Kidney (tissue), 14 donors: ENCODE results near the gene PPP1R14C. TPM values are rescaled to one million over a fixed set of nuclear protein-coding genes. Genes with fewer than 3 reads are reported as not detected.

ENCODE experiments used
- DNase-seq, 5 donors: peaks; one replicate each; pipeline ENCODE4 v3.0.0-alpha.2; 2013 to 2020
- FAIRE-seq: peaks from 2 replicates; lab custom pipeline; 2012; peaks lifted over from hg19 to GRCh38; lab: Jason Lieb, UNC
- H3K27ac ChIP-seq, 2 donors: one replicate each; pipeline ENCODE4 v1.7.0; 2013; ENCODE audit warnings: low read depth in 2 of 2, low read length in 2 of 2, inconsistent platforms in 1 of 2
- H3K27me3 ChIP-seq: one replicate; pipeline ENCODE4 v1.7.1; 2013; ENCODE audit warnings: low read length, inconsistent platforms; ENCODE audit not compliant: control insufficient read depth, insufficient read depth
- H3K36me3 ChIP-seq, 3 donors: one replicate each; pipeline versions ENCODE4 v1.7.0 to v1.7.1; 2013; ENCODE audit warnings: low read length in 3 of 3, control low read depth in 1 of 3, inconsistent platforms in 1 of 3; ENCODE audit not compliant: insufficient read depth in 3 of 3, control insufficient read depth in 2 of 3
- H3K4me1 ChIP-seq, 3 donors: one replicate each; pipeline versions ENCODE4 v1.7.0 to v1.7.1; 2013; ENCODE audit warnings: low read length in 3 of 3, inconsistent platforms in 1 of 3, low read depth in 1 of 3; ENCODE audit not compliant: control insufficient read depth in 2 of 3, insufficient read depth in 2 of 3
- H3K4me3 ChIP-seq, 3 donors: one replicate each; pipeline versions ENCODE4 v1.7.0 to v1.8.1; 2013; ENCODE audit warnings: low read length in 3 of 3, control low read depth in 1 of 3, inconsistent platforms in 1 of 3
- H3K9ac ChIP-seq, 3 donors: one replicate each; pipeline versions ENCODE4 v1.7.0 to v1.7.1; 2013; ENCODE audit warnings: low read length in 3 of 3, control low read depth in 1 of 3, inconsistent platforms in 1 of 3
- H3K9me3 ChIP-seq, 3 donors: one replicate each; pipeline versions ENCODE4 v1.7.0 to v1.7.1; 2013; ENCODE audit warnings: low read length in 3 of 3, control low read depth in 1 of 3, inconsistent platforms in 1 of 3; ENCODE audit not compliant: control insufficient read depth in 2 of 3, insufficient read depth in 1 of 3
- CTCF ChIP-seq: IDR thresholded peaks from 3 replicates; pipeline ENCODE4 v1.5.1; 2012; ENCODE audit warnings: mild to moderate bottlenecking, moderate library complexity, borderline replicate concordance; ENCODE audit not compliant: insufficient read depth; ENCODE audit errors: extremely low read depth
- intact Hi-C: fragments of 100-400 bp; cut with DNase I; formaldehyde crosslinking; loops from one replicate; pipeline ENCODE4 v1.11.1; 2022
- polyA plus RNA-seq: library from polyadenylated mRNA; stranded (reverse); fragments of 350-450 nt; fragmentation: Illumina TruSeq; extraction: RNeasy Lipid Tissue Mini Kit (QIAGEN cat#74804); gene quantifications from one replicate; pipeline ENCODE4 v1.2.3, GENCODE V29; 2014; ENCODE audit warnings: low read depth, low replicate concordance; ENCODE audit not compliant: insufficient read depth
- total RNA-seq: library from RNA; stranded (reverse); fragmentation: NEBNext Ultra II Directional; extraction: Animal tissue kit (Norgen Biotek cat#: 25700); gene quantifications from one replicate; pipeline ENCODE4 v1.2.1, GENCODE V29; 2021
- donor health status: control.
- donor health status: control.
- donor health status: control.
- donor health status: control.
- donor health status: control.
- donor health status: DM: yes; HTN: yes; CAD: no.
- donor health status: Normal renal cell carcinoma (clear cell type).

Gene PPP1R14C
- total and polyA plus RNA-seq, 2 donors from 2014 or later, result 6.5 to 15.8 TPM

GRCh38 chr6:150291968-150292710 lies 149.3 kb downstream of the PPP1R14C start:
- no peaks in the 10 kb centered on the region for H3K27me3 ChIP-seq
- no peak for TF ChIP-seq CTCF
- no peaks in the 10 kb centered on the region for H3K36me3 ChIP-seq
- no peak overlapping the region for H3K27ac ChIP-seq
- DNase-seq, result no peak
- H3K9ac ChIP-seq, result no peak overlapping the region
- FAIRE-seq, result no peak
- no peak overlapping the region for H3K4me3 ChIP-seq
- intact Hi-C loops, result no loop called here
- peaks cover 0 to 6% (median 0%) of the 10 kb centered on the region in 3 donors for H3K9me3 ChIP-seq
- no peaks in the 10 kb centered on the region for H3K4me1 ChIP-seq

- intact Hi-C loops, result no loop called here
- Histone ChIP-seq H3K27ac (no peak overlapping the region), H3K4me1 (no peaks in the 10 kb centered on the region), H3K9ac (no peak overlapping the region), H3K9me3 (peaks cover 0 to 15% (median 0%) of the 10 kb centered on the region in 3 donors), H3K36me3 (no peaks in the 10 kb centered on the region), H3K4me3 (no peak overlapping the region), H3K27me3 (no peaks in the 10 kb centered on the region)
- DNase-seq (no peak), FAIRE-seq (no peak)
- TF ChIP-seq CTCF, result no peak
Observed at GRCh38 chr6:150293019-150293418, 150.2 kb downstream of the PPP1R14C start.

GRCh38 chr6:150293423-150294173 lies 150.8 kb downstream of the PPP1R14C start:
- Histone ChIP-seq H3K9me3 (peaks cover 0 to 17% (median 0%) of the 10 kb centered on the region in 3 donors), H3K9ac (no peak overlapping the region), H3K36me3 (no peaks in the 10 kb centered on the region), H3K27ac (no peak overlapping the region), H3K27me3 (no peaks in the 10 kb centered on the region), H3K4me3 (no peak overlapping the region), H3K4me1 (no peaks in the 10 kb centered on the region)
- DNase-seq (no peak), FAIRE-seq (no peak)
- no peak for TF ChIP-seq CTCF
- intact Hi-C loops, result no loop called here
